ENCODE results near the gene HLA-C.
"Not testable (repeated sequence)": the region's sequence is repeated elsewhere in the genome, so short reads cannot be mapped to it uniquely, and the experiment has no call there.

Gene HLA-C

GRCh38 chr6:31267651-31268368 lies 4.1 kb downstream of the HLA-C start:
- Histone ChIP-seq H3K79me1 (replicated peaks; ENCODE audit: low read length, poor library complexity, severe bottlenecking) (peaks cover 7% of the 10 kb centered on the region), H2BK12ac (ENCODE audit: low read length in 2 of 2) (no peak overlapping the region), H3K23ac (ENCODE audit: low read length in 2 of 2) (no peak overlapping the region), H2AK5ac (ENCODE audit: low read length, severe bottlenecking) (no peak overlapping the region), H3K4me2 (ENCODE audit: low read length, poor library complexity, severe bottlenecking) (no peak overlapping the region), H3K18ac (ENCODE audit: low read depth in 1 of 2, low read length in 2 of 2) (no peak overlapping the region), H2BK120ac (ENCODE audit: low read depth, low read length) (no peak overlapping the region), H2BK5ac (ENCODE audit: low read depth, low read length, poor library complexity, severe bottlenecking) (no peak overlapping the region), H3K9me3 (ENCODE audit: control insufficient read depth, low read length) (peaks cover 8% of the 10 kb centered on the region), H2AFZ (ENCODE audit: low read depth, low read length) (no peak overlapping the region), H2BK15ac (ENCODE audit: low read depth, poor library complexity, severe bottlenecking) (no peak overlapping the region), H3K27ac (ENCODE audit: low read length, poor library complexity, severe bottlenecking) (no peak overlapping the region), H3K4ac (ENCODE audit: low read depth in 1 of 2, low read length in 2 of 2) (no peak overlapping the region), H4K8ac (ENCODE audit: low read length) (no peak overlapping the region), H3K4me3 (ENCODE audit: insufficient read depth in 1 of 2, low read depth in 1 of 2, low read length in 2 of 2) (no peak overlapping the region), H3K4me1 (ENCODE audit: control insufficient read depth, insufficient read depth, low read depth, low read length) (peaks cover 8% of the 10 kb centered on the region), H3K27me3 (ENCODE audit: control insufficient read depth in 1 of 2, insufficient read depth in 1 of 2, low read length in 2 of 2) (peaks cover 0 to 5% of the 10 kb centered on the region in 2 experiments), H3K9ac (ENCODE audit: low read length) (no peak overlapping the region), H3K14ac (ENCODE audit: low read length in 2 of 2) (no peak overlapping the region), H4K91ac (ENCODE audit: low read length) (no peak overlapping the region), H3K36me3 (ENCODE audit: control insufficient read depth in 1 of 2, insufficient read depth in 2 of 2, low read depth in 1 of 2, low read length in 2 of 2) (peaks cover 24 to 26% of the 10 kb centered on the region in 2 experiments)
- no peak for DNase-seq
- WGBS: 75% methylated on average over 5 of the region's 7 CpGs

- H2BK12ac ChIP-seq (ENCODE audit: low read length in 2 of 2): no peak overlapping the region
- no peak for DNase-seq
- H3K23ac ChIP-seq (ENCODE audit: low read length in 2 of 2): no peak overlapping the region
- 57% methylated on average over 7 of the region's 7 CpGs for WGBS
- H3K9ac ChIP-seq (ENCODE audit: low read length): no peak overlapping the region
- peaks cover 5% of the 10 kb centered on the region for H3K4me1 ChIP-seq (ENCODE audit: control insufficient read depth, insufficient read depth, low read depth, low read length)
- no peak overlapping the region for H3K18ac ChIP-seq (ENCODE audit: low read depth in 1 of 2, low read length in 2 of 2)
- peaks cover 7% of the 10 kb centered on the region for H3K79me1 ChIP-seq (replicated peaks; ENCODE audit: low read length, poor library complexity, severe bottlenecking)
- no peak overlapping the region for H3K4me3 ChIP-seq (ENCODE audit: insufficient read depth in 1 of 2, low read depth in 1 of 2, low read length in 2 of 2)
- peaks cover 24 to 26% of the 10 kb centered on the region in 2 experiments for H3K36me3 ChIP-seq (ENCODE audit: control insufficient read depth in 1 of 2, insufficient read depth in 2 of 2, low read depth in 1 of 2, low read length in 2 of 2)
- peaks cover 19% of the 10 kb centered on the region for H3K9me3 ChIP-seq (ENCODE audit: control insufficient read depth, low read length)
- no peak overlapping the region for H2AFZ ChIP-seq (ENCODE audit: low read depth, low read length)
- H3K4me2 ChIP-seq (ENCODE audit: low read length, poor library complexity, severe bottlenecking): no peak overlapping the region
- H4K8ac ChIP-seq (ENCODE audit: low read length): no peak overlapping the region
- no peak overlapping the region for H3K14ac ChIP-seq (ENCODE audit: low read length in 2 of 2)
- no peak overlapping the region for H2AK5ac ChIP-seq (ENCODE audit: low read length, severe bottlenecking)
- no peak overlapping the region for H3K4ac ChIP-seq (ENCODE audit: low read depth in 1 of 2, low read length in 2 of 2)
- H3K27me3 ChIP-seq (ENCODE audit: control insufficient read depth in 1 of 2, insufficient read depth in 1 of 2, low read length in 2 of 2): peaks cover 3% of the 10 kb centered on the region in 2 experiments
- no peak overlapping the region for H2BK5ac ChIP-seq (ENCODE audit: low read depth, low read length, poor library complexity, severe bottlenecking)
- no peak overlapping the region for H2BK15ac ChIP-seq (ENCODE audit: low read depth, poor library complexity, severe bottlenecking)
- H3K27ac ChIP-seq (ENCODE audit: low read length, poor library complexity, severe bottlenecking): no peak overlapping the region
- no peak overlapping the region for H4K91ac ChIP-seq (ENCODE audit: low read length)
- no peak overlapping the region for H2BK120ac ChIP-seq (ENCODE audit: low read depth, low read length)
Measured at GRCh38 chr6:31266567-31267360, 5.1 kb downstream of the HLA-C start.

GRCh38 chr6:31265926-31266325 lies 6.0 kb downstream of the HLA-C start:
- H2BK5ac ChIP-seq (ENCODE audit: low read depth, low read length, poor library complexity, severe bottlenecking): no peak overlapping the region
- H3K36me3 ChIP-seq (ENCODE audit: control insufficient read depth in 1 of 2, insufficient read depth in 2 of 2, low read depth in 1 of 2, low read length in 2 of 2): peaks cover 24 to 26% of the 10 kb centered on the region in 2 experiments
- H3K14ac ChIP-seq (ENCODE audit: low read length in 2 of 2): no peak overlapping the region
- H3K27me3 ChIP-seq (ENCODE audit: control insufficient read depth in 1 of 2, insufficient read depth in 1 of 2, low read length in 2 of 2): peaks cover 3 to 5% of the 10 kb centered on the region in 2 experiments
- H2BK15ac ChIP-seq (ENCODE audit: low read depth, poor library complexity, severe bottlenecking): no peak overlapping the region
- no peak overlapping the region for H3K9ac ChIP-seq (ENCODE audit: low read length)
- H3K79me1 ChIP-seq (replicated peaks; ENCODE audit: low read length, poor library complexity, severe bottlenecking): peaks cover 7% of the 10 kb centered on the region
- no peak overlapping the region for H2AFZ ChIP-seq (ENCODE audit: low read depth, low read length)
- peaks cover 19% of the 10 kb centered on the region for H3K9me3 ChIP-seq (ENCODE audit: control insufficient read depth, low read length)
- peaks cover 4% of the 10 kb centered on the region for H3K4me1 ChIP-seq (ENCODE audit: control insufficient read depth, insufficient read depth, low read depth, low read length)
- no peak overlapping the region for H4K91ac ChIP-seq (ENCODE audit: low read length)
- no peak overlapping the region for H3K23ac ChIP-seq (ENCODE audit: low read length in 2 of 2)
- no peak overlapping the region for H3K4ac ChIP-seq (ENCODE audit: low read depth in 1 of 2, low read length in 2 of 2)
- DNase-seq: no peak
- H2BK12ac ChIP-seq (ENCODE audit: low read length in 2 of 2): no peak overlapping the region
- H3K4me2 ChIP-seq (ENCODE audit: low read length, poor library complexity, severe bottlenecking): no peak overlapping the region
- no peak overlapping the region for H4K8ac ChIP-seq (ENCODE audit: low read length)
- no CpG with 5 or more reads among the region's 2 CpGs for WGBS
- no peak overlapping the region for H3K4me3 ChIP-seq (ENCODE audit: insufficient read depth in 1 of 2, low read depth in 1 of 2, low read length in 2 of 2)
- no peak overlapping the region for H3K18ac ChIP-seq (ENCODE audit: low read depth in 1 of 2, low read length in 2 of 2)
- no peak overlapping the region for H3K27ac ChIP-seq (ENCODE audit: low read length, poor library complexity, severe bottlenecking)
- no peak overlapping the region for H2BK120ac ChIP-seq (ENCODE audit: low read depth, low read length)
- H2AK5ac ChIP-seq (ENCODE audit: low read length, severe bottlenecking): no peak overlapping the region

GRCh38 chr6:31263346-31263933 lies 8.5 kb downstream of the HLA-C start:
- not testable (repeated sequence) for H2AK5ac ChIP-seq (ENCODE audit: low read length, severe bottlenecking); H2BK5ac ChIP-seq (ENCODE audit: low read depth, low read length, poor library complexity, severe bottlenecking); H2AFZ ChIP-seq (ENCODE audit: low read depth, low read length); H3K14ac ChIP-seq (ENCODE audit: low read length in 2 of 2); H3K27ac ChIP-seq (ENCODE audit: low read length, poor library complexity, severe bottlenecking); H2BK15ac ChIP-seq (ENCODE audit: low read depth, poor library complexity, severe bottlenecking); H3K36me3 ChIP-seq (ENCODE audit: control insufficient read depth in 1 of 2, insufficient read depth in 2 of 2, low read depth in 1 of 2, low read length in 2 of 2); H4K8ac ChIP-seq (ENCODE audit: low read length); H3K4me2 ChIP-seq (ENCODE audit: low read length, poor library complexity, severe bottlenecking); H3K18ac ChIP-seq (ENCODE audit: low read depth in 1 of 2, low read length in 2 of 2); H2BK120ac ChIP-seq (ENCODE audit: low read depth, low read length); H3K4me1 ChIP-seq (ENCODE audit: control insufficient read depth, insufficient read depth, low read depth, low read length); H2BK12ac ChIP-seq (ENCODE audit: low read length in 2 of 2); H3K4ac ChIP-seq (ENCODE audit: low read depth in 1 of 2, low read length in 2 of 2); H3K27me3 ChIP-seq (ENCODE audit: control insufficient read depth in 1 of 2, insufficient read depth in 1 of 2, low read length in 2 of 2); DNase-seq; H3K4me3 ChIP-seq (ENCODE audit: insufficient read depth in 1 of 2, low read depth in 1 of 2, low read length in 2 of 2); H4K91ac ChIP-seq (ENCODE audit: low read length); H3K79me1 ChIP-seq (replicated peaks; ENCODE audit: low read length, poor library complexity, severe bottlenecking); H3K23ac ChIP-seq (ENCODE audit: low read length in 2 of 2); H3K9ac ChIP-seq (ENCODE audit: low read length)
- WGBS: 90% methylated on average over 3 of the region's 5 CpGs
- peaks cover 19% of the 10 kb centered on the region for H3K9me3 ChIP-seq (ENCODE audit: control insufficient read depth, low read length)
